Stomach smooth muscle (tissue), 2 donors: ENCODE measurements around the gene MFSD6L.

Source experiments
- H3K27ac ChIP-seq: one replicate; pipeline ENCODE4 v1.7.0; 2013; ENCODE audit warnings: mild to moderate bottlenecking, low read length, inconsistent platforms
- H3K27me3 ChIP-seq, 2 donors: one replicate each; pipeline ENCODE4 v1.7.0; 2013; ENCODE audit warnings: low read length in 2 of 2; ENCODE audit not compliant: insufficient read depth in 2 of 2, control insufficient read depth in 1 of 2
- H3K36me3 ChIP-seq, 2 donors: one replicate each; pipeline ENCODE4 v1.7.0; 2013; ENCODE audit warnings: low read length in 2 of 2; ENCODE audit not compliant: control insufficient read depth in 2 of 2, insufficient read depth in 2 of 2
- H3K4me1 ChIP-seq: one replicate; pipeline ENCODE4 v1.7.0; 2013; ENCODE audit warnings: low read length; ENCODE audit not compliant: control insufficient read depth, insufficient read depth
- H3K4me3 ChIP-seq, 2 donors: one replicate each; pipeline ENCODE4 v1.7.0; 2013; ENCODE audit warnings: low read length in 2 of 2
- H3K9ac ChIP-seq, 2 donors: one replicate each; pipeline ENCODE4 v1.7.0; 2013; ENCODE audit warnings: low read length in 2 of 2, mild to moderate bottlenecking in 1 of 2
- H3K9me3 ChIP-seq, 2 donors: one replicate each; pipeline ENCODE4 v1.7.0; 2013; ENCODE audit warnings: low read length in 2 of 2; ENCODE audit not compliant: control insufficient read depth in 2 of 2
- donor health status: healthy.
- donor health status: Pancreatic carcinoma.

MFSD6L gene

DNA sequence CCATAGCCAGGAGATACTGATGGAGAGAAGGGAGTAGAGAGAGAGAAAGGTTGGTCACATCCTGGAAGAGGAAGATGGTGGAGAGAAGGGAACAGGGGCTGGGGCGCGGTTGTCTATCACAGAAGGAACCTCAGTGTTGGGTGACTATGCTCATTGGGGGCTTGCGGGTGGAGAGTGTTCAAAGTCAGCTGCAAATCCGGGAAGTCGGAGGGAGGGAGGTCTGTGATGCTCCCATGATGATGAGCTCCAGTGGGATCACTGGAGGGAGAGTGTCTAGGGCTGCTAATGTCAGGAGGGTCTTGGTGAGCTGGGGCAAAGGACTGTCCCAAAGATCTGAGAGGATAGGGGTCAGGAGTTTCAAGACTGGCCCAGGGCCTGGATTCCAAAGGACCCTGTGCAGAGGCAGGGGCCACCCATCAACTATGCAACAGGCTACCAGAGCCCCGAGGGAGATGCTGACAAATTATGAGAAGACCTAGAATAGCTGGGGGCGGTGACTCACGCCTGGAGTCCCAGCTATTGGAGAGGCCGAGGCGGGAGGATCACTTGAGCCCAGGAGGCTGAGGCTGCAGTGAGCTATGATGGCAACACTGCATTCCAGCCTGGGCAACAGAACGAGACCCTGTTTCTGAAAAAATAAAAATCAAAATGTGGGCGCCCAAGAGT, 43.4 kb downstream of the MFSD6L start:
- H3K27ac ChIP-seq: no peak overlapping the region
- no peaks in the 10 kb centered on the region for H3K9me3 ChIP-seq
- no peaks in the 10 kb centered on the region for H3K4me1 ChIP-seq
- H3K27me3 ChIP-seq: peaks cover 0 to 5% of the 10 kb centered on the region in 2 donors
- no peak overlapping the region for H3K9ac ChIP-seq
- no peak overlapping the region for H3K4me3 ChIP-seq
- no peaks in the 10 kb centered on the region for H3K36me3 ChIP-seq

DNA sequence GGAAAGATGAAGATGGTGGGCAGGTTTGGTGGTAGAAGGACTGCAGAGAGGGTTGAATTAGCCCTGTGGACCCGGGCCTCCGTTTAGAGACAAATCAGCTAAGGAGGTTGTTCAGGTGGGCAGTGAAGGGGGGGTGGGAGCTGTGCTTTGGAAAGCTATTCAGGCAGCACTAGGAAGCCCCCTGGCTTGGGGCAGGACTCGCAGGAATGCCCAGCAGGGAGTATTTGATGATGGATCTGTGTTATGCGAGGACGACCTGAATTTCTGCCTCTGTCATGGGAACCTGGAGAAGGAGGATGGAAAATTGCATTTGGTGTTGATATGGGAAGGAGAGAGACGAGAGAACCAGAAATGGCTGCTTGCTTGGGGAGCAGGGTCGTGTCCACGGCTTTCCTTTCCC, 44.3 kb downstream of the MFSD6L start:
- no peak overlapping the region for H3K4me3 ChIP-seq
- H3K27me3 ChIP-seq: peaks cover 0 to 5% of the 10 kb centered on the region in 2 donors
- no peak overlapping the region for H3K9ac ChIP-seq
- H3K4me1 ChIP-seq: no peaks in the 10 kb centered on the region
- H3K27ac ChIP-seq: no peak overlapping the region
- H3K36me3 ChIP-seq: no peaks in the 10 kb centered on the region
- no peaks in the 10 kb centered on the region for H3K9me3 ChIP-seq

DNA sequence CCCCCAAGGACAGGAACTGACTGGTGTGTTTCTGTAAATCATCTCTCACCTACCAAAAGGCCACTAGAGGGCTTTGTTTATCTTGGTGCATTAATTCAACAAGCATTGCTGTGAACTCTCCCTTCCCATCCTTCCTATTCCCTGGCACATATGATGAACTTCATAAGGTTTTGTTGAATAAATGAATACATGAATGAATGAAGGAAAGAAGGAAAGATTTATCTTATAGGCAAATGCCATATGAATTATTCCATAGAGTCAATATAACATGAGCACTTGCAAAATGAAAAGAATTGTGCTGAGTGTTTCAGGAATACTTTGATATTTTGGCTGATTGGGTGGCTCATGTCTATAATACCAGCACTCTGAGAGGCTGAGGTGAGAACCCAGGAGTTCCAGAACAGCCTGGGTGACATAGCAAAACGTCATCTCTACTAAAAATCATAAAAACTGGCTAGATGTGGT, 45.2 kb downstream of the MFSD6L start:
- Histone ChIP-seq H3K36me3 (no peaks in the 10 kb centered on the region), H3K9ac (no peak overlapping the region), H3K4me3 (no peak overlapping the region), H3K27me3 (peaks cover 0 to 5% of the 10 kb centered on the region in 2 donors), H3K4me1 (no peaks in the 10 kb centered on the region), H3K27ac (no peak overlapping the region), H3K9me3 (no peaks in the 10 kb centered on the region)

DNA sequence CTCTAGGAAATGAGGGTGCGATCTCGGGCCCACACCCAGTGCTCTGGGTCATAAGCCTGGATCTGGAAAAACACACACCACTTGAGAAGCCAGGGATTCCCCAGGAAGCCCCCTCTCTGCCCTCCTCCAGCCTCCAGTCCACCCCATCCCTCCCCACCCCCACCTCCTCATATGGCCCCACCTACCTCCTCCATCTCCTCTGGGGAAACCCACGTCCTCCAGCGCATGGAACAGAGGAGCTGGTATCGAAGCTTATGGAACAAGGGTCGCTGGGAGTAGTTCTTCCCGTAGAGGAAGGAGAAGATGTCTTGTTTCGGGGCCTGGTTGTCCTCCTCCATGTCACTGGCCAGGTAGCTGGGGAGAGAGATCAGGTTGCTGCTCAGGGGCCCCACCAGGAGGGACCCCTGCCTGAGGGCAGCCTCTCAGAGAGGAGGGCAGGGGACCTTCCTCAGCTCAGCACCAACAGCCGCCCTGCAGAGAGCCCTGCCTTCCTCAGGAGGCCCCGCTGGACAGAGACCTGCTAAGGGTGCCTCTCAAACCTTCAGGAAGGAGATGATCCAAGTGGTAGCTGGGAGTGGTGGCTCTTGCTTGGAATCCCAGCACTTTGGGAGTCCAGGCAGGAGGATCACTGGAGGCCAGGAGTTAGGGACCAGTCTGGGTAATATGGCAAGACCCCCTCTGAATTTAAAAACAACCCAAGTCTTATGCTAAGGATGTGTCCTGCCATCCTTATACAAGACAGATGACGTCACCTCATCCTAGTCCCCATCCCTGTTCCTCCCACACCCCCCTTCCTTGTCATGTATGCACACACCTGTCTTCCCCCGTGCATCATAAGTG, 45.8 kb downstream of the MFSD6L start:
- no peak overlapping the region for H3K9ac ChIP-seq
- no peak overlapping the region for H3K27ac ChIP-seq
- H3K4me1 ChIP-seq: no peaks in the 10 kb centered on the region
- H3K9me3 ChIP-seq: no peaks in the 10 kb centered on the region
- no peaks in the 10 kb centered on the region for H3K36me3 ChIP-seq
- H3K4me3 ChIP-seq: no peak overlapping the region
- H3K27me3 ChIP-seq: peaks cover 0 to 5% of the 10 kb centered on the region in 2 donors

DNA sequence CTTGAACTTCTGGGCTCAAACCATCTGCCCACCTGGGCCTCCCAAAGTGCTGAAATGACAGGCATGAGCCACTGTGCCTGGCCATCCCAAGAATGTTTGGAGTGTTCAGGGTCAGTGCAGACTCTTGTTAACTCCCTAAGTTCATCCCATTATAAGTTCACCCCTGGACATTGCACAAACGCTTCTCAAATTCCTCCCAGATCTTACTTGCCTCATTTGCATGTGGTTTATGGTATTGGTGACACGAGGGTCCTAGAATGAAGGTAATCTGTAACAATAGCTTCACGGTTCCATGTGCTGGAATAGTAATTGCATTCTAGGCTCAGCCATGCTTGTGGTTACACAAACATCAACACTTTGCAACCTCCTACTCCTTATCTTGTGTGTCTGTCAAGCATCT, 49.5 kb downstream of the MFSD6L start:
- H3K4me1 ChIP-seq: peaks cover 5% of the 10 kb centered on the region
- H3K4me3 ChIP-seq: no peak overlapping the region
- no peaks in the 10 kb centered on the region for H3K36me3 ChIP-seq

DNA sequence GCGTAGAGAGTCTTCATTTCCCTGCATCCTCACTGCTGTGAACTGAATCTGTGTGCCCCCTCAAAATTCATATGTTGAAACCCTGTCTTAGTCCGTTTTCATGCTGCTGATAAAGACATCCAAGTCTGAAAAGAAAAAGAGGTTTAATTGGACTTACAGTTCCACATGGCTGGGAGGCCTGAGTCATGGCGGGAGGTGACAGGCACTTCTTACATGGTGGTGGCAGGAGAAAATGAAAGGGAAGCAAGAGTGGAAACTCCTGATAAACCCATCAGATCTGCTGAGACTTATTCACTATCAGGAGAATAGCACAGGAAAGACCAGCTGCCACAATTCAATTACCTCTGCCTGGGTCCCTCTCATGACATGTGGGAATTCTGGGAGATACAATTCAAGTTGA, 51.4 kb downstream of the MFSD6L start:
- Histone ChIP-seq H3K4me3 (no peak overlapping the region), H3K27ac (no peak overlapping the region), H3K9me3 (no peaks in the 10 kb centered on the region), H3K4me1 (peaks cover 5% of the 10 kb centered on the region), H3K36me3 (no peaks in the 10 kb centered on the region), H3K9ac (no peak overlapping the region), H3K27me3 (peaks cover 0 to 3% of the 10 kb centered on the region in 2 donors)

More for the DNA sequence above, 49.5 kb downstream of the MFSD6L start:
- Histone ChIP-seq H3K9ac (no peak overlapping the region), H3K27ac (no peak overlapping the region), H3K27me3 (peaks cover 0 to 3% of the 10 kb centered on the region in 2 donors), H3K9me3 (no peaks in the 10 kb centered on the region)
